Subcutaneous abdominal adipose tissue (tissue), 5 donors: ENCODE results near the gene BCL2.
A peak's percentile ranks its signal among the peaks of the same experiment; 100 is the strongest.

ENCODE experiments used
- H3K27ac ChIP-seq: one replicate; pipeline ENCODE4 v1.7.0; 2013; ENCODE audit warnings: low read depth, mild to moderate bottlenecking, inconsistent platforms, low read length, moderate library complexity
- H3K27me3 ChIP-seq, 5 donors: one replicate each; pipeline ENCODE4 v1.7.0; 2013; ENCODE audit warnings: low read length in 5 of 5, inconsistent platforms in 1 of 5; ENCODE audit not compliant: control insufficient read depth in 5 of 5, insufficient read depth in 4 of 5
- H3K36me3 ChIP-seq, 5 donors: one replicate each; pipeline ENCODE4 v1.7.0; 2013; ENCODE audit warnings: low read length in 5 of 5; ENCODE audit not compliant: control insufficient read depth in 5 of 5, insufficient read depth in 5 of 5
- H3K4me1 ChIP-seq, 5 donors: one replicate each; pipeline ENCODE4 v1.7.0; 2013; ENCODE audit warnings: low read length in 5 of 5, mild to moderate bottlenecking in 3 of 5, moderate library complexity in 1 of 5; ENCODE audit not compliant: control insufficient read depth in 5 of 5, insufficient read depth in 5 of 5
- H3K4me3 ChIP-seq, 5 donors: one replicate each; pipeline ENCODE4 v1.7.0; 2013; ENCODE audit warnings: low read length in 5 of 5, low read depth in 1 of 5
- H3K9ac ChIP-seq, 5 donors: one replicate each; pipeline ENCODE4 v1.7.0; 2013; ENCODE audit warnings: low read length in 5 of 5, mild to moderate bottlenecking in 4 of 5, moderate library complexity in 3 of 5
- H3K9me3 ChIP-seq, 5 donors: one replicate each; pipeline ENCODE4 v1.7.0; 2013; ENCODE audit warnings: low read length in 5 of 5; ENCODE audit not compliant: control insufficient read depth in 5 of 5
- donor health status: healthy.
- donor health status: healthy.
- donor health status: healthy.
- donor health status: healthy.
- donor health status: healthy.

BCL2 gene

DNA sequence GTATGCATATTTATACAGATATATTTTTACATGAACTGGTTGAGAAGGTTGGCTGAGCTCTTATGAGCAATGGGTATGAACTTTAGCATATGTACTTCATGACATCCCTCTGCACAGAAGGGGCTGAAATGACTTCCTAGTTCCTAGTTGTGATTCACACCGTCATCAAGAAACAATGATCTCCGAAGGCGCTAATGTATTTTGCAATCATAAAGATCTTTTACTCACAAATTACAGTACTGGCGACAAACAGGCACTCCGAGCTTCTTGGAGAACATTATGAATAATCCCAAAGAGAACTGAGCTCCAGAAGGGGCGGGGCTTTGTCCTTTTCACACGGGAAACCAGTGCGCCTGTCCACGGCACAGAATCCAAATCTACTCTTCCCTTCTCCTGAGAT, 18.1 kb downstream of the BCL2 start:
- peak overlapping the region; percentile 73 for H3K27ac ChIP-seq
- H3K4me1 ChIP-seq, result peaks cover 4 to 57% (median 46%) of the 10 kb centered on the region in 5 donors
- H3K4me3 ChIP-seq, result peak overlapping the region in 1 of 5 donors; percentile 29
- H3K9ac ChIP-seq, result peak overlapping the region in 1 of 5 donors; percentile 28
- H3K27me3 ChIP-seq, result no peaks in the 10 kb centered on the region
- peaks cover 0 to 6% (median 2%) of the 10 kb centered on the region in 5 donors for H3K36me3 ChIP-seq
- no peaks in the 10 kb centered on the region for H3K9me3 ChIP-seq

DNA sequence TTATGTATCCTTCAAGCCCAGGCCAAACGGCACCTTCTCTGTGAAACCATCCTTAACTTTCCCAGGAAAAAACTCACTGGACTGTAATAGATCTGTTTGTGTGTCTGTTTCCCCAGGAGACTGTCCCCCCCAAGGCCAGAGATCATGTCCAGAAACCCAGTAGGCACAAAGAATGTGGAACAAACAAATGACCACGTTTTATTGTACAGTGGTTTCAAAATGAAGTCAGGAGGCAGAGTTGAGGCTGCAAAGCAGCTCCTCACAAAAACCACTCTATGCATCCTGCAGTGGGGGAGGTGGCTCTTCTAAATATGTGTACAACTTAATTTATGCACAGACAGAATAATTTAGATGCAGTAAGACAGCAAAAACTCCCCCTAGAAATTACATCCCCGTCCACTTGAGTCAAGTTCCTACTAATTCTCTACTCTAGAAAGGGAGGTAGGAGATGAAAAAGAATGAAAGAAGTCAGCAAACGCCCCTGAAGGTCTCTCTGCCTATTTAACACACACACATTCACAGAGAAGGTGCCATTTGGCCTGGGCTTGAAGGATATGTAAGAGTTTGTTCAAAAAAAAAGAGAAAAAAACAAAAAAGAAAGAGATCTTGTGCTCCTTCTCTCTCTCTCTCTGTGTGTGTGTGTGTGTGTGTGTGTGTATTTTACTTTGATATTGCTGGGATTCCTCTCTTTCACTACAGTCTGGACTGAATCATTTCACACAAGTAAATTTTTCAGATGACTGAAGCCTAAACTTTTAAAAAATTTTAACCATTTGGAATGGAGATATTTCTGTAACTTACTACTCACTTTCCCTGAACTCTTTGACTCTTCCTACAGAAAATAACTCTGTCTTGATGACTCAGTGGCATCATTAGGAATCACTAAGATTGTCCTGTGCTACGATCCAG, 19.5 kb downstream of the BCL2 start:
- H3K4me1 ChIP-seq, result peaks cover 4 to 49% (median 43%) of the 10 kb centered on the region in 5 donors
- H3K27me3 ChIP-seq, result no peaks in the 10 kb centered on the region
- no peak overlapping the region for H3K4me3 ChIP-seq
- peaks cover 0 to 6% (median 4%) of the 10 kb centered on the region in 5 donors for H3K36me3 ChIP-seq
- H3K9me3 ChIP-seq, result no peaks in the 10 kb centered on the region
- peak overlapping the region; percentile 73 for H3K27ac ChIP-seq
- H3K9ac ChIP-seq, result no peak overlapping the region

DNA sequence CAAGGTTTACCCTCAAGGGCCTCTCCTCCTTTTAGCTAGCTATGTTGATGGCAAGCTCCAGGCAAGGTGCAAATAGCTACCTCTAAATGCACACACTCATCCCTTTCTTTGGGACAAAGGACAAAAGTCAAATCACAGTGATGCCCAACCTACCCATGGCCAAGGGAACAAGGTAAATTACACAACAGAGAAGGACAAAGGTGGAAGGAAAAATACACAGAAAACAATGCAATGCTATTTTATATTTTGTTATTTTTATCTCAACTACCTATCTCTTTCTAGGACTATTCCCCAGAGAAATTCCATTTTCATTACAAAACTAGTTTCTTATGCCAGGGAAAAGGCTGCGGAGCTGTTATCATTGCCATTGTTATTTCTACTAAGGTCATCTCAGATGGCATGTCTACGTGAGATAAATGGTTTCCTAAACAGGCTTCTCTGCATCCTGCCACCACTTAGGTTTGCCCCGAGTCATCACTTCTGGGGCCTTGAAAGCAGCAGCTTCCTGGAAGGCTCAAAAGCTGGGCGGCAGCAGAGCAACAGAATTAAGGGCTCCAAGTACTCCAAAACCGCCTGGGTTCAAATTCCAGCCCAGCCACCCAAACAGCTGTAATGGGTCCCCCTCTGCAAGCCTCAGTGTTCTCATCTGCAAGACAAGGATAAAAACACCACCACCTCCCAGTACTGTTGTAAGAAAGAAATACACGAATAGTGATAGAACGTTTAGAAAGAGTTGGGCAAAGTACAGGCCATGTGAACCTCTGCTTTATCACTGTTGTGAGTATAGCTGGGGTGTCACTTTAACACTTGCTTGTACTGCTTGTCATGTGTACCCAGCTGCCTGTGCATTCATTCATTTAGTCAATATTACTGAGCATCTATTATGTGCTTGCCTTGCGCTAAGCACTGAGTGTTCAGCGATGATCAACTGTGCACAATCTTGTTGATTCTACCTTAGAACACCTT, 20.9 kb downstream of the BCL2 start:
- Histone ChIP-seq H3K36me3 (peaks cover 0 to 6% (median 4%) of the 10 kb centered on the region in 5 donors), H3K27me3 (no peaks in the 10 kb centered on the region), H3K9me3 (no peaks in the 10 kb centered on the region), H3K4me3 (no peak overlapping the region), H3K27ac (peak overlapping the region; percentile 43), H3K9ac (no peak overlapping the region), H3K4me1 (peaks cover 4 to 55% (median 47%) of the 10 kb centered on the region in 5 donors)

DNA sequence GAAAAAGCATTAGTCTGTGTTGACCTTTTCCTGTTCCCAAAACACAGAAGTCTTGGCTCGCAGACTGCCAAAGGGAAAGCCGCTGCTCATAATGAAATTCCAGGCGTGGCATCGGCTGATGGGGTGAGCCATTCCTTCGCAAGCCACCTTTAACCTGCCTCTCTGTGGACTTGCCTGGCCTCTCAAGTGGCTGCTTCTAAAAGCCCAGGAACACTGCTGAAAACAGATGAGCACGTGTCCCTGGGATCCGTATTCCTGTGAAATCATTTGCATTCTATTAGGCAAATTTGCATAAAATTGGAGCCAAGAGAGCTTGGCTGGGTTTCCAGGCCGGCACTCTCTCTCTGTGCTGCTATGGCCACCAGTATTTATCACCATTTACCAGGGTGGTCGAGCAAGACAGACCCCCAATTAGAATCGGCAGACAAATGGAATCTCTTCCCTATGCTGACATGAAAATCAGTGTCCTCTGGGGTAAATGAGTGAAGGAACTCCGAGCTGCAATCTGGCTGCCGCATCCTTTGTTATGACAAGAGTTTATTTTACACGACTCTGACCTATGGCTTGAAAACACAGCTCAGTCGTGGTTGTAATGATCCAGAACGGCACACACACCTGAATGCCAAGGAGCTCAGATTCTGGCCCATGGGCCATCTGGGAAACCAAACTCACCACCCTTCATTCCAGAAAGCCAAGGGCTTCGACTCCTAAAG, 21.7 kb downstream of the BCL2 start:
- Histone ChIP-seq H3K27me3 (no peaks in the 10 kb centered on the region), H3K9ac (no peak overlapping the region), H3K9me3 (no peaks in the 10 kb centered on the region), H3K27ac (peak overlapping the region; percentile 43), H3K4me3 (no peak overlapping the region), H3K36me3 (peaks cover 0 to 7% (median 5%) of the 10 kb centered on the region in 5 donors), H3K4me1 (peaks cover 4 to 58% (median 46%) of the 10 kb centered on the region in 5 donors)

DNA sequence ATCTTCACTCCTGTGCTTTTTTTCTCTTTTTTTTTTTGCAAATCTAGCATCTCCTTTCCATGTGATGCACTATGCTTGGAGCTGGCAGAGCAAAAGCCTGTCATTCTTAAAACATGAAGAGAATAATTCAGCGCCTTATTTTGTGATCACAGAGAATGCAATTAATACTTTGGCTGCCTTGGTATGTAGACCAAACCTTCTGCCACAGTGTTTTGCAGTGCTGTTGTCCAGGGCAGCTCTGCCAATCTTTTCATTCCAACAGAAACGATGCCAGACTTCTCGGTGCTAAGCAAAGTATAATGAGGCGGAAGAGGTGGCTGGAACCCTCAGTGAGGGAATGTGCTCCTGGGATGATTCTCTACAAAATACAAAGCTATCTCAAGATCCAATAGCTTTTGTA, 25.6 kb downstream of the BCL2 start:
- Histone ChIP-seq H3K27ac (no peak overlapping the region), H3K9ac (no peak overlapping the region), H3K36me3 (peaks cover 0 to 7% (median 2%) of the 10 kb centered on the region in 5 donors), H3K4me1 (peaks cover 0 to 33% (median 23%) of the 10 kb centered on the region in 5 donors), H3K4me3 (no peak overlapping the region), H3K27me3 (no peaks in the 10 kb centered on the region), H3K9me3 (no peaks in the 10 kb centered on the region)

DNA sequence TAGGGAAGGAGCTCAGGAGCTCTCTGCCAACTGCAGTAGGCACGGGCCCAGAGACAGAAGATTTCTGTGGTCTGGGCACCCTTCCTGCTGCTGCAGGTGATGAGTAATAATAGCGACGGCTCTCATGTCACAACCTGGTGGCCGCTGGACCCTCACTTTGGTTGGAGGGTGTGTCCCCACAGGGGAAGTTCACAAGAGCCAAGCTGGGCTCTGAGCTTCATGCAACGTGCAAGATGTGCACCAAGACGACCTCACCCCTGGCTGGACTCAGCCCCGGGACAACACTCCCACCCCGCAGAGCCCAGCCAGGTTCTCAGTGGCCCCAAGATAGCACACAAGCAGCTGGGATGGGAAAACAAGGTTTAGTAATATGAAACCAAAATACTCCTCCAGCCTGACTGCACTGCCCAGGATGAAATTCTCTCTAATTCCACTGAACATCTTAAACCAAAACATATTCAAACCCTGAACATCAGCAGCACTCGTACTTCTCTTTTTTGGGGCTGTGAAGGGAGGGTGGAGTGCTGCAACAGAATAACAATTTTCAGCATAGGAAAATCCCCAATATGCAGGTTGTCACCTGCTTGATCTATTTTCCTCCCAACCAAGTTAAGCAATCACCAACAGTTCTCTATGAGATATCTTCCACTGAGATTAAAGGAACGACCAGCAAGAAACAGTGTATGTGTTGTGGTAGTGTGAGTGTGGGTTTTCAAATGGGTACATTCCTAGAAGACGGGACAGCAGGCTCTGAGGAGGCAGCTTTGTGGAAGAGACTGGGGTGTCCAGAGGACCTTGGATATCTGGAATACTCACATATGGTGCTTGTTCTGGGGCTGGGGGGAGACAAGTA, 26.5 kb downstream of the BCL2 start:
- no peaks in the 10 kb centered on the region for H3K9me3 ChIP-seq
- no peaks in the 10 kb centered on the region for H3K27me3 ChIP-seq
- peaks cover 0 to 7% (median 2%) of the 10 kb centered on the region in 5 donors for H3K36me3 ChIP-seq
- H3K4me3 ChIP-seq, result no peak overlapping the region
- H3K4me1 ChIP-seq, result peaks cover 0 to 31% (median 21%) of the 10 kb centered on the region in 5 donors
- no peak overlapping the region for H3K27ac ChIP-seq
- H3K9ac ChIP-seq, result no peak overlapping the region

DNA sequence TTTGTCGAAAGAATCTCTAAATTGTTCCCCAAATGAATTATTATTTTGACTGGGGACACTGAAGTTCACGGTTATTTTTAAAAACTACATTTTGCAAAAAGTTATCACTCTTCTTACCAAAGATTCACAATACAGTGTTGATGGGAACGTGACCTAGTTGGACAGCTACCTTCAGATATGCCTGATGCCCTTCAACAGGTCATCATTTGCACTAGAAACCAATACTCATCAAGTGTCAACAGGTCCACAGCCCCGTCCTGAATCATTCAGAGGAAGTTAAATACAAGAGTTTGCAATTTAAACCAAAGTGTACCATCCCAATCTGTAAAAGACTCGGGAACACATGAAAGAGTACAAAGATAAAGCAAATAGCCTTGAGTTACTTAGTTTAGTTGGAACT, 28.3 kb downstream of the BCL2 start:
- H3K4me1 ChIP-seq, result peaks cover 0 to 41% (median 24%) of the 10 kb centered on the region in 5 donors
- H3K4me3 ChIP-seq, result no peak overlapping the region
- no peaks in the 10 kb centered on the region for H3K27me3 ChIP-seq
- no peak overlapping the region for H3K9ac ChIP-seq
- no peaks in the 10 kb centered on the region for H3K9me3 ChIP-seq
- no peak overlapping the region for H3K27ac ChIP-seq
- H3K36me3 ChIP-seq, result peaks cover 0 to 4% (median 2%) of the 10 kb centered on the region in 5 donors

DNA sequence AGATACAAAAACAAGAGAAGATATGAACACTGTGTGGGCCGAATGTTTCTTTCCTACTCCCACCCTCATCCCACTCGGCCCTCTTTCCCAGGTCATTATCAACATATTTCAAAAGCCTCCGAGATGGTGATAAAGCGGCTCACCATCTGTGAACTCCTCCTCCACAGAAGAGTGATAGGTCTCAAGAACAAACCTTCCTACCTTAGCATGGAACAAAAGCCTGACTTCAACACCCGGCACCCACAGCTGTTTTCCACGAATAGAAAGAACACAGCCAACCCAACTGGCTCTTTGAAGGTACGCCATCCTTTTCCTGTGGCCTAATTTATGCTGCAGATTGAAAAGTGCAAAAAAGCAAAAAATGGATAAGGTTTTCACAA, 28.8 kb downstream of the BCL2 start:
- peaks cover 0 to 44% (median 24%) of the 10 kb centered on the region in 5 donors for H3K4me1 ChIP-seq
- no peak overlapping the region for H3K4me3 ChIP-seq
- no peaks in the 10 kb centered on the region for H3K9me3 ChIP-seq
- peaks cover 0 to 4% (median 2%) of the 10 kb centered on the region in 5 donors for H3K36me3 ChIP-seq
- no peaks in the 10 kb centered on the region for H3K27me3 ChIP-seq
- H3K27ac ChIP-seq, result peak overlapping the region; percentile 4
- no peak overlapping the region for H3K9ac ChIP-seq
